GM12878 (cell line): ENCODE data around the gene CFAP74. TPM values are rescaled to one million over a fixed set of nuclear protein-coding genes. Genes with fewer than 3 reads are reported as not detected.

ENCODE experiments used
- ATAC-seq: fragments of 200-7000 bp; cut with Tn5 transposase; 3 replicates; pipeline ENCODE4 v1.9.1; 2020; ENCODE audit warnings: mild to moderate bottlenecking, moderate library complexity
- BruUV-seq: library from RNA; stranded (reverse); fragments of 400-500 nt; replicated peaks from 2 replicates; lab custom pipeline; 2021; lab: Mats Ljungman, UMichigan
- CTCF ChIA-PET: fragments of 300-600 bp; sonication (Branson Sonifier 250); formaldehyde crosslinking; extraction: SDS; loops from one replicate; lab custom pipeline; 2021; ENCODE audit warnings: inconsistent platforms; lab: Yijun Ruan, JAX
- POLR2A ChIA-PET: fragments of 350-600 bp; formaldehyde crosslinking; extraction: SDS; loops from one replicate; lab custom pipeline; 2021; ENCODE audit warnings: inconsistent platforms; lab: Charles Lee
- RAD21 ChIA-PET: fragments of 300-600 bp; sonication (Branson Sonifier 250); formaldehyde crosslinking; loops from one replicate; lab custom pipeline; 2023; ENCODE audit warnings: antibody characterized with exemption; ENCODE audit not compliant: unreplicated experiment; lab: Charles Lee
- SMC1A ChIA-PET: fragments of 300-600 bp; sonication (Branson Sonifier 250); formaldehyde crosslinking; loops from one replicate; lab custom pipeline; 2023; ENCODE audit not compliant: unreplicated experiment, uncharacterized antibody; lab: Charles Lee
- DNase-seq: peaks from one replicate; pipeline ENCODE4 v3.0.0-alpha.2; 2011; ENCODE audit warnings: low read depth, low spot score
- FAIRE-seq: peaks from 3 replicates; lab custom pipeline; 2011; peaks lifted over from hg19 to GRCh38; lab: Jason Lieb, UNC
- H2AFZ ChIP-seq: 2 replicates; pipeline ENCODE4 v1.6.0; 2011; ENCODE audit warnings: low read depth, low read length, control low read depth; ENCODE audit not compliant: control insufficient read depth
- H3K27ac ChIP-seq: 2 replicates; pipeline ENCODE4 v1.5.1; 2011; ENCODE audit warnings: control low read depth; ENCODE audit not compliant: control insufficient read depth, insufficient read depth
- H3K27me3 ChIP-seq, 2 experiments: replicated peaks in 1 of 2; 2 replicates each; pipeline versions ENCODE4 v1.6.0 to v1.6.1; 2011; ENCODE audit warnings: low read length in 1 of 2; ENCODE audit not compliant: control insufficient read depth in 2 of 2, insufficient read depth in 2 of 2
- H3K36me3 ChIP-seq, 2 experiments: 2 replicates each; pipeline ENCODE4 v1.5.1; 2011; ENCODE audit warnings: low read length in 1 of 2; ENCODE audit not compliant: control insufficient read depth in 2 of 2, insufficient read depth in 2 of 2
- H3K4me1 ChIP-seq: 2 replicates; pipeline ENCODE4 v1.6.1; 2011; ENCODE audit warnings: mild to moderate bottlenecking, low read length, moderate library complexity, mixed read lengths; ENCODE audit not compliant: control insufficient read depth, insufficient read depth
- H3K4me2 ChIP-seq: 2 replicates; pipeline ENCODE4 v1.6.0; 2011; ENCODE audit warnings: control low read depth; ENCODE audit not compliant: control insufficient read depth, insufficient read depth
- H3K4me3 ChIP-seq: fragments of 200-600 bp; sonication (generic); 2 replicates; pipeline ENCODE4 v1.5.1; 2016
- H3K79me2 ChIP-seq: 2 replicates; pipeline ENCODE4 v1.6.0; 2011; ENCODE audit warnings: low read length; ENCODE audit not compliant: control insufficient read depth, insufficient read depth
- H3K9ac ChIP-seq: 2 replicates; pipeline ENCODE4 v1.8.0; 2011; ENCODE audit warnings: low read length, control low read depth, mixed read lengths; ENCODE audit not compliant: control insufficient read depth, insufficient read depth
- H3K9me3 ChIP-seq: replicated peaks from 3 replicates; pipeline ENCODE4 v1.5.1; 2011; ENCODE audit warnings: mild to moderate bottlenecking, low read length; ENCODE audit not compliant: control insufficient read depth, insufficient read depth
- H4K20me1 ChIP-seq: 2 replicates; pipeline ENCODE4 v1.6.0; 2011; ENCODE audit not compliant: control insufficient read depth, insufficient read depth
- CBX5 ChIP-seq: sonication (generic); IDR thresholded peaks from 2 replicates; pipeline ENCODE4 v1.6.1; 2016; ENCODE audit warnings: low read depth, moderate library complexity, mild to moderate bottlenecking, inconsistent platforms
- CREB1 ChIP-seq: IDR thresholded peaks from 2 replicates; pipeline ENCODE4 v1.6.1; 2012; ENCODE audit warnings: low read depth, mild to moderate bottlenecking, inconsistent platforms
- ELK1 ChIP-seq: IDR thresholded peaks from 2 replicates; pipeline ENCODE4 v1.6.1; 2012; ENCODE audit warnings: low read depth, low read length, improper control_type of control experiment
- KLF5 ChIP-seq: fragments of 450-650 bp; IDR thresholded peaks from 2 replicates; pipeline ENCODE4 v1.6.1; 2014; ENCODE audit warnings: mild to moderate bottlenecking; ENCODE audit not compliant: partially characterized antibody
- MEF2A ChIP-seq: IDR thresholded peaks from 2 replicates; pipeline ENCODE4 v1.6.1; 2011; ENCODE audit warnings: low read depth, mild to moderate bottlenecking, low read length, moderate library complexity; ENCODE audit not compliant: insufficient read depth
- NBN ChIP-seq: fragments of 450-650 bp; IDR thresholded peaks from 2 replicates; pipeline ENCODE4 v1.6.1; 2016
- NFIC ChIP-seq: IDR thresholded peaks from 2 replicates; pipeline ENCODE4 v1.6.1; 2012; ENCODE audit warnings: low read depth, mild to moderate bottlenecking, inconsistent platforms, low read length, moderate library complexity
- NKRF ChIP-seq: fragments of 450-650 bp; conservative IDR thresholded peaks from 2 replicates; pipeline ENCODE4 v1.6.1; 2017; ENCODE audit warnings: mild to moderate bottlenecking, moderate library complexity
- RAD51 ChIP-seq: fragments of 450-650 bp; IDR thresholded peaks from 2 replicates; pipeline ENCODE4 v1.6.1; 2016; ENCODE audit warnings: moderate library complexity, mild to moderate bottlenecking, inconsistent platforms
- SMC3 ChIP-seq: IDR thresholded peaks from 2 replicates; pipeline ENCODE4 v1.6.1; 2011; ENCODE audit warnings: low read length, improper control_type of control experiment, borderline replicate concordance
- STAT1 ChIP-seq: fragments of 450-650 bp; conservative IDR thresholded peaks from 2 replicates; pipeline ENCODE4 v1.6.1; 2014; ENCODE audit warnings: antibody characterized with exemption, mild to moderate bottlenecking
- TAF1 ChIP-seq: IDR thresholded peaks from 2 replicates; pipeline ENCODE4 v1.6.1; 2011; ENCODE audit warnings: mild to moderate bottlenecking, low read depth, low read length, borderline replicate concordance
- ZBED1 ChIP-seq: IDR thresholded peaks from 2 replicates; pipeline ENCODE4 v1.6.1; 2016; ENCODE audit warnings: borderline replicate concordance
- ZBTB11 ChIP-seq: fragments of 450-650 bp; formaldehyde crosslinking; IDR thresholded peaks from 2 replicates; pipeline ENCODE4 v1.5.0; 2022; ENCODE audit warnings: mild to moderate bottlenecking, missing genetic modification characterization
- WGBS: methylation state at CpG from one replicate; pipeline ENCODE4 v1.1.6; 2016; ENCODE audit warnings: low lambda C conversion rate; ENCODE audit not compliant: insufficient replicate concordance, insufficient coverage; ENCODE audit errors: missing lambda C conversion rate; 5-methylcytosine and 5-hydroxymethylcytosine counted together
- in situ Hi-C: fragments of 300-500 bp; cut with MboI; formaldehyde crosslinking; loops from 9 replicates; pipeline ENCODE4 v1.14.3; 2018; ENCODE audit warnings: mixed read lengths
- intact Hi-C: fragments of 100-400 bp; cut with micrococcal nuclease; formaldehyde crosslinking; loops from one replicate; pipeline ENCODE4 v1.14.2; 2022; ENCODE audit not compliant: unreplicated experiment
- polyA plus RNA-seq, 11 experiments: library from polyadenylated mRNA; depleted of rRNA in 4 of 11; unstranded in 6 of 11; stranded (reverse) in 5 of 11; fragments of >200 nt; fragmentation: Nextera tagmentation in 4 of 11; fragmentation: Illumina TruSeq in 1 of 11; extraction: Ambion mirVana in 4 of 11; extraction: Trizol in 1 of 11; gene quantifications; 1 replicate in 1 of 11; 2 replicates in 10 of 11; pipeline versions ENCODE4 v1.2.1 to v1.2.3, GENCODE V29; 2011 to 2016; ENCODE audit warnings: inconsistent platforms in 2 of 11, missing spikeins in 2 of 11, low read depth in 1 of 11
- total RNA-seq, 4 experiments: library from RNA; depleted of rRNA in 3 of 4; stranded (reverse); fragments of >200 nt in 3 of 4; fragmentation: Illumina TruSeq in 1 of 4; extraction: Trizol in 1 of 4; gene quantifications; 2 replicates each; pipeline versions ENCODE4 v1.2.1 to v1.2.3, GENCODE V29; 2013 to 2021

The CFAP74 gene
- total and polyA plus RNA-seq, 10 of the 15 experiments (the other 5 are each of a cell fraction or from before 2014, with no cell fraction given) = 0.01 TPM; not detected in 9

GRCh38 chr1:1924849-1925248 is 78.7 kb downstream of the CFAP74 start (continued):
- no peak for TF ChIP-seq KLF5
- TF ChIP-seq ZBED1 = no peak
- TF ChIP-seq NKRF = no peak
- TF ChIP-seq TAF1 = no peak
- no peak for TF ChIP-seq ELK1
- no peak for TF ChIP-seq NFIC
- no peak for TF ChIP-seq CREB1
- TF ChIP-seq CBX5 = no peak
- no peak for TF ChIP-seq SMC3

- Histone ChIP-seq H2AFZ (no peak overlapping the region), H4K20me1 (no peaks in the 10 kb centered on the region), H3K4me1 (peaks cover 3% of the 10 kb centered on the region; the same call in 1 of the 2 replicates), H3K9me3 (no peaks in the 10 kb centered on the region; the same call in 2 of the 3 replicates), H3K4me2 (no peak overlapping the region), H3K79me2 (no peaks in the 10 kb centered on the region), H3K9ac (no peak overlapping the region), H3K36me3 (no peaks in the 10 kb centered on the region), H3K27me3 (no peaks in the 10 kb centered on the region), H3K27ac (no peak overlapping the region), H3K4me3 (no peak overlapping the region)
- FAIRE-seq (no peak), DNase-seq (no peak), ATAC-seq (no peak)
- intact Hi-C loops = no loop called here
- WGBS = 44% methylated on average over 18 of the region's 18 CpGs
- no TSS peak for BruUV-seq
- ChIA-PET CTCF (no interaction called here), SMC1A (no interaction called here), POLR2A (no interaction called here), RAD21 (no interaction called here)
- in situ Hi-C loops = no loop called here
- TF ChIP-seq RAD51 = no peak
- TF ChIP-seq MEF2A = no peak
- no peak for TF ChIP-seq NBN
- no peak for TF ChIP-seq STAT1
- TF ChIP-seq ZBTB11 = no peak
Measured at GRCh38 chr1:1924386-1924785, 79.2 kb downstream of the CFAP74 start.
